Activated CD4-positive, alpha-beta memory T cell treated with anti-CD3 and anti-CD28 coated beads, Interleukin-2, amount 10 ng/mL, durations not matched to agents 7 days and 5 days (primary cell): ENCODE measurements around the gene LLGL2. TPM values are rescaled to one million over a fixed set of nuclear protein-coding genes. Genes with fewer than 3 reads are reported as not detected.

Experiments
- CTCF ChIA-PET: fragments of 350-600 bp; sonication (Branson Sonifier 250); formaldehyde crosslinking; loops from one replicate; lab custom pipeline; 2021; ENCODE audit warnings: antibody characterized with exemption, inconsistent platforms; lab: Charles Lee
- POLR2A ChIA-PET: fragments of 350-600 bp; sonication (Branson Sonifier 250); formaldehyde crosslinking; loops from one replicate; lab custom pipeline; 2021; ENCODE audit warnings: antibody characterized with exemption; lab: Charles Lee
- DNase-seq: peaks from one replicate; pipeline ENCODE4 v3.0.0-alpha.2; 2020
- H3K27ac Mint-ChIP-seq: one replicate; pipeline ENCODE4 v1.8.0; 2021; ENCODE audit warnings: mild to moderate bottlenecking, mixed read lengths
- H3K27me3 Mint-ChIP-seq: one replicate; pipeline ENCODE4 v1.8.0; 2021; ENCODE audit warnings: mixed read lengths
- H3K36me3 Mint-ChIP-seq: one replicate; pipeline ENCODE4 v1.8.0; 2021; ENCODE audit warnings: low read depth, mixed read lengths
- H3K4me1 Mint-ChIP-seq: one replicate; pipeline ENCODE4 v1.8.0; 2021; ENCODE audit warnings: mixed read lengths
- H3K4me3 Mint-ChIP-seq: one replicate; pipeline ENCODE4 v1.8.0; 2021; ENCODE audit warnings: mild to moderate bottlenecking, mixed read lengths
- H3K9me3 Mint-ChIP-seq: one replicate; pipeline ENCODE4 v1.8.0; 2021; ENCODE audit warnings: mixed read lengths
- total RNA-seq, 2 experiments: library from RNA; stranded (reverse); gene quantifications; one replicate each; pipeline ENCODE4 v1.2.3, GENCODE V29; 2021

The LLGL2 gene
- total RNA-seq, 2 experiments from 2014 or later, result 25.9 to 27.8 TPM

GRCh38 chr17:75552425-75553294, 27.2 kb downstream of the LLGL2 start:
- POLR2A ChIA-PET, result interaction anchor here (1.0 kb wide), 1 partner anchor 10 kb away, joined by 4 read pairs; no protein-coding TSS in a partner anchor
- Mint-ChIP-seq H3K36me3 (no peaks in the 10 kb centered on the region), H3K9me3 (no peaks in the 10 kb centered on the region), H3K4me3 (no peak overlapping the region), H3K27ac (no peak overlapping the region), H3K4me1 (peaks cover 2% of the 10 kb centered on the region), H3K27me3 (no peaks in the 10 kb centered on the region)
- no peak for DNase-seq
- CTCF ChIA-PET, result interaction anchor here (0.6 kb wide), 1 partner anchor 319 kb away, joined by 4 read pairs; no protein-coding TSS in a partner anchor

- no peaks in the 10 kb centered on the region for H3K27me3 Mint-ChIP-seq
- CTCF ChIA-PET, result no interaction called here
Measured at GRCh38 chr17:75553295-75554110, 28.0 kb downstream of the LLGL2 start.

GRCh38 chr17:75555679-75556153, 30.2 kb downstream of the LLGL2 start:
- Mint-ChIP-seq H3K4me3 (no peak overlapping the region), H3K27ac (no peak overlapping the region), H3K36me3 (no peaks in the 10 kb centered on the region), H3K27me3 (no peaks in the 10 kb centered on the region), H3K4me1 (no peaks in the 10 kb centered on the region), H3K9me3 (no peaks in the 10 kb centered on the region)
- CTCF ChIA-PET, result interaction anchor here (0.6 kb wide), 1 partner anchor 17 kb away, joined by 7 read pairs; no protein-coding TSS in a partner anchor
- no peak for DNase-seq
- POLR2A ChIA-PET, result no interaction called here

More at GRCh38 chr17:75553295-75554110, 28.0 kb downstream of the LLGL2 start:
- Mint-ChIP-seq H3K9me3 (no peaks in the 10 kb centered on the region), H3K27ac (no peak overlapping the region), H3K4me3 (no peak overlapping the region), H3K36me3 (no peaks in the 10 kb centered on the region), H3K4me1 (peaks cover 2% of the 10 kb centered on the region)
- DNase-seq, result no peak
- POLR2A ChIA-PET, result interaction anchor here (1.0 kb wide), 1 partner anchor 11 kb away, joined by 4 read pairs; no protein-coding TSS in a partner anchor

GRCh38 chr17:75557075-75557851, 31.8 kb downstream of the LLGL2 start:
- H3K36me3 Mint-ChIP-seq, result no peaks in the 10 kb centered on the region
- ChIA-PET POLR2A (no interaction called here), CTCF (no interaction called here)
- DNase-seq, result no peak
- H3K4me3 Mint-ChIP-seq, result no peak overlapping the region
- H3K27me3 Mint-ChIP-seq, result no peaks in the 10 kb centered on the region
- no peaks in the 10 kb centered on the region for H3K9me3 Mint-ChIP-seq
- H3K27ac Mint-ChIP-seq, result no peak overlapping the region
- H3K4me1 Mint-ChIP-seq, result no peaks in the 10 kb centered on the region

GRCh38 chr17:75557852-75558665, 32.6 kb downstream of the LLGL2 start:
- POLR2A ChIA-PET, result no interaction called here
- DNase-seq, result no peak
- Mint-ChIP-seq H3K9me3 (no peaks in the 10 kb centered on the region), H3K36me3 (no peaks in the 10 kb centered on the region), H3K27me3 (no peaks in the 10 kb centered on the region), H3K27ac (no peak overlapping the region), H3K4me1 (no peaks in the 10 kb centered on the region), H3K4me3 (no peak overlapping the region)
- CTCF ChIA-PET, result interaction anchor here (0.6 kb wide), 1 partner anchor 139 kb away, joined by 3 read pairs; no protein-coding TSS in a partner anchor

GRCh38 chr17:75558666-75559530, 33.4 kb downstream of the LLGL2 start:
- CTCF ChIA-PET, result no interaction called here
- no peak overlapping the region for H3K27ac Mint-ChIP-seq
- POLR2A ChIA-PET, result no interaction called here

GRCh38 chr17:75559958-75560533, 34.5 kb downstream of the LLGL2 start:
- DNase-seq, result no peak
- no peaks in the 10 kb centered on the region for H3K4me1 Mint-ChIP-seq
- no peaks in the 10 kb centered on the region for H3K9me3 Mint-ChIP-seq
- H3K27me3 Mint-ChIP-seq, result no peaks in the 10 kb centered on the region
- ChIA-PET CTCF (no interaction called here), POLR2A (no interaction called here)
- no peaks in the 10 kb centered on the region for H3K36me3 Mint-ChIP-seq
- H3K27ac Mint-ChIP-seq, result no peak overlapping the region
- H3K4me3 Mint-ChIP-seq, result no peak overlapping the region

More at GRCh38 chr17:75558666-75559530, 33.4 kb downstream of the LLGL2 start:
- Mint-ChIP-seq H3K36me3 (no peaks in the 10 kb centered on the region), H3K9me3 (no peaks in the 10 kb centered on the region), H3K27me3 (no peaks in the 10 kb centered on the region), H3K4me3 (no peak overlapping the region), H3K4me1 (no peaks in the 10 kb centered on the region)
- no peak for DNase-seq

GRCh38 chr17:75561927-75562603, 36.6 kb downstream of the LLGL2 start:
- DNase-seq, result no peak
- no peaks in the 10 kb centered on the region for H3K27me3 Mint-ChIP-seq
- no peaks in the 10 kb centered on the region for H3K36me3 Mint-ChIP-seq
- ChIA-PET CTCF (no interaction called here), POLR2A (interaction anchor here (1.2 kb wide), 1 partner anchor 46 kb away, joined by 3 read pairs; the partner anchor contains the start of gene TSEN54)
- no peaks in the 10 kb centered on the region for H3K9me3 Mint-ChIP-seq
- no peak overlapping the region for H3K4me3 Mint-ChIP-seq
- no peak overlapping the region for H3K27ac Mint-ChIP-seq
- no peaks in the 10 kb centered on the region for H3K4me1 Mint-ChIP-seq

GRCh38 chr17:75563063-75563758, 37.7 kb downstream of the LLGL2 start:
- ChIA-PET POLR2A (no interaction called here), CTCF (no interaction called here)
- no peak for DNase-seq
- H3K36me3 Mint-ChIP-seq, result no peaks in the 10 kb centered on the region
- H3K9me3 Mint-ChIP-seq, result no peaks in the 10 kb centered on the region
- no peak overlapping the region for H3K27ac Mint-ChIP-seq
- no peak overlapping the region for H3K4me3 Mint-ChIP-seq
- no peaks in the 10 kb centered on the region for H3K27me3 Mint-ChIP-seq
- H3K4me1 Mint-ChIP-seq, result no peaks in the 10 kb centered on the region

- H3K36me3 Mint-ChIP-seq, result no peaks in the 10 kb centered on the region
- POLR2A ChIA-PET, result no interaction called here
- no peak for DNase-seq
- no peaks in the 10 kb centered on the region for H3K4me1 Mint-ChIP-seq
- no peaks in the 10 kb centered on the region for H3K9me3 Mint-ChIP-seq
- H3K27ac Mint-ChIP-seq, result no peak overlapping the region
- CTCF ChIA-PET, result no interaction called here
- H3K27me3 Mint-ChIP-seq, result no peaks in the 10 kb centered on the region
- no peak overlapping the region for H3K4me3 Mint-ChIP-seq
Measured at GRCh38 chr17:75564195-75564594, 38.7 kb downstream of the LLGL2 start.
